ENCODE results near the gene ARL6. TPM values are rescaled to one million over a fixed set of nuclear protein-coding genes. Genes with fewer than 3 reads are reported as not detected.

The ARL6 gene
- total and polyA plus RNA-seq, 2 donors (not counting 3 experiments of a cell fraction or from before 2014, with no cell fraction given), result 3.6 to 5.8 TPM

- peaks cover 4% of the 10 kb centered on the region for H3K4me1 ChIP-seq (ENCODE audit: control insufficient read depth, extremely low read depth, insufficient read depth, low read length)
- H3K27me3 ChIP-seq (ENCODE audit: control insufficient read depth in 2 of 2, insufficient read depth in 2 of 2, low read length in 2 of 2), result peaks cover 0 to 2% of the 10 kb centered on the region in 2 experiments
- no peak for FAIRE-seq
- H2AFZ ChIP-seq (ENCODE audit: low read depth, low read length), result no peak overlapping the region
- ChIA-PET POLR2A (no interaction called here), CTCF (interaction anchor here (0.7 to 2.7 kb wide), 5 partner anchors 9 to 206 kb away, joined by 3 to 14 read pairs (median 3); no protein-coding TSS in a partner anchor)
- TF ChIP-seq POLR2A (IDR thresholded peaks at IDR 0.05; ENCODE audit: low read depth, low read length) (no peak), POLR2AphosphoS5 (IDR thresholded peaks at IDR 0.05; ENCODE audit: insufficient read depth, low read depth, low read length) (no peak), MAX (IDR thresholded peaks at IDR 0.05; ENCODE audit: insufficient read depth, insufficient read length) (no peak), CTCF (IDR thresholded peaks at IDR 0.05; ENCODE audit: extremely low read depth in 1 of 2, insufficient read depth in 1 of 2, low read depth in 1 of 2, low read length in 2 of 2) (no peak), FOS (IDR thresholded peaks at IDR 0.05; ENCODE audit: borderline replicate concordance, insufficient read depth, low read length) (no peak), GATA2 (IDR thresholded peaks at IDR 0.05; ENCODE audit: insufficient read depth, insufficient read length, low read depth, low read length) (no peak), MYC (IDR thresholded peaks at IDR 0.05; ENCODE audit: low read depth, low read length) (no peak), EZH2 (IDR thresholded peaks at IDR 0.05; ENCODE audit: borderline replicate concordance, low read depth, low read length, severe bottlenecking) (no peak), JUN (IDR thresholded peaks at IDR 0.05; ENCODE audit: borderline replicate concordance, insufficient read depth, insufficient read length, low read depth) (no peak)
- H4K20me1 ChIP-seq (replicated peaks; ENCODE audit: control insufficient read depth, extremely low read depth, insufficient read depth, low read length), result no peaks in the 10 kb centered on the region
- H3K4me2 ChIP-seq (ENCODE audit: insufficient read depth, low read length), result no peak overlapping the region
- no TSS peak for BruUV-seq (replicated peaks)
- intact Hi-C loops (cut with micrococcal nuclease), result no loop called here
- H3K27ac ChIP-seq (ENCODE audit: insufficient read depth, low read depth, low read length), result no peak overlapping the region
- dilution Hi-C loops (cut with MboI; ENCODE audit: extremely low pct_ligation_motif_present, low sequenced_read_pairs), result no loop called here
- H3K79me2 ChIP-seq (ENCODE audit: control insufficient read depth, insufficient read depth, low read length), result no peaks in the 10 kb centered on the region
- H3K9ac ChIP-seq (replicated peaks; ENCODE audit: extremely low read depth, insufficient read depth, low read length), result no peak overlapping the region
- no peaks in the 10 kb centered on the region for H3K36me3 ChIP-seq (ENCODE audit: control insufficient read depth in 2 of 2, extremely low read depth in 1 of 2, insufficient read depth in 2 of 2, low read length in 2 of 2)
- H3K4me3 ChIP-seq (replicated peaks in 1 of 3; ENCODE audit: insufficient read depth in 1 of 3, low read depth in 1 of 3, low read length in 3 of 3), result no peak overlapping the region
- H3K9me3 ChIP-seq (replicated peaks; ENCODE audit: control insufficient read depth, insufficient read depth, low read length), result no peaks in the 10 kb centered on the region
- H3K9me1 ChIP-seq (replicated peaks; ENCODE audit: control insufficient read depth, extremely low read depth, insufficient read depth, low read length), result no peaks in the 10 kb centered on the region
- DNase-seq (ENCODE audit: low read depth, low spot score), result no peak
Observed at GRCh38 chr3:97816811-97817210, 52.3 kb downstream of the ARL6 start.

All from endothelial cell of umbilical vein (primary cell).